ENCODE results near the gene SLC27A1.

DNA sequence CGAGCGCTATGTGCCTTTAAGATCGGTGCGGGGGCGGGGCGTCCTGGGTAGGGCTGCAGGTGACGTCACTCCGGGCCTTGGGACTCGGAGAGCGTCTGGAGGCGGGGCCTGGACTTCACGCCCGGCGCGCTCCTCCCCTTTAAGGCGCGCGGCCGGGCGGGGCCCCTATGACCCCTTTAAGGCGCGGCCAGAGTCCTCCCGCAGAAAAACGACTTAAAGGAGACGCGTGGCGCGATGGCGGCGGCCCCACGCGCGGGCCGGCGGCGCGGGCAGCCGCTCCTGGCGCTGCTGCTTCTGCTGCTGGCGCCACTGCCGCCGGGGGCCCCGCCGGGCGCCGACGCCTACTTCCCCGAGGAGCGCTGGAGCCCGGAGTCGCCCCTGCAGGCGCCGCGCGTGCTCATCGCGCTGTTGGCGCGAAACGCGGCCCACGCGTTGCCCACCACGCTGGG is 85.2 kb downstream of the SLC27A1 start, which contains the start of gene COLGALT1:
- TF ChIP-seq MXI1 (IDR thresholded peaks at IDR 0.05; ENCODE audit: low read depth, low read length), result no peak
- no peak for TF ChIP-seq NFE2L1 (tag; IDR thresholded peaks at IDR 0.05; ENCODE audit: borderline replicate concordance, low read depth)
- TF ChIP-seq NRF1 (conservative IDR thresholded peaks at IDR 0.05 in 1 of 2, IDR thresholded peaks at IDR 0.05 in 1 of 2), result no peak
- TF ChIP-seq EP300 (IDR thresholded peaks at IDR 0.05; ENCODE audit: low read length), result no peak
- no peak for TF ChIP-seq DPF2 (IDR thresholded peaks at IDR 0.05)
- TF ChIP-seq, protein P1, sequence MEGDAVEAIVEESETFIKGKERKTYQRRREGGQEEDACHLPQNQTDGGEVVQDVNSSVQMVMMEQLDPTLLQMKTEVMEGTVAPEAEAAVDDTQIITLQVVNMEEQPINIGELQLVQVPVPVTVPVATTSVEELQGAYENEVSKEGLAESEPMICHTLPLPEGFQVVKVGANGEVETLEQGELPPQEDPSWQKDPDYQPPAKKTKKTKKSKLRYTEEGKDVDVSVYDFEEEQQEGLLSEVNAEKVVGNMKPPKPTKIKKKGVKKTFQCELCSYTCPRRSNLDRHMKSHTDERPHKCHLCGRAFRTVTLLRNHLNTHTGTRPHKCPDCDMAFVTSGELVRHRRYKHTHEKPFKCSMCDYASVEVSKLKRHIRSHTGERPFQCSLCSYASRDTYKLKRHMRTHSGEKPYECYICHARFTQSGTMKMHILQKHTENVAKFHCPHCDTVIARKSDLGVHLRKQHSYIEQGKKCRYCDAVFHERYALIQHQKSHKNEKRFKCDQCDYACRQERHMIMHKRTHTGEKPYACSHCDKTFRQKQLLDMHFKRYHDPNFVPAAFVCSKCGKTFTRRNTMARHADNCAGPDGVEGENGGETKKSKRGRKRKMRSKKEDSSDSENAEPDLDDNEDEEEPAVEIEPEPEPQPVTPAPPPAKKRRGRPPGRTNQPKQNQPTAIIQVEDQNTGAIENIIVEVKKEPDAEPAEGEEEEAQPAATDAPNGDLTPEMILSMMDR (IDR thresholded peaks at IDR 0.05 in 2 of 3, conservative IDR thresholded peaks at IDR 0.05 in 1 of 3; ENCODE audit: insufficient read depth in 2 of 3, low read depth in 1 of 3, low read length in 3 of 3), result no peak
- TF ChIP-seq, protein P2, sequence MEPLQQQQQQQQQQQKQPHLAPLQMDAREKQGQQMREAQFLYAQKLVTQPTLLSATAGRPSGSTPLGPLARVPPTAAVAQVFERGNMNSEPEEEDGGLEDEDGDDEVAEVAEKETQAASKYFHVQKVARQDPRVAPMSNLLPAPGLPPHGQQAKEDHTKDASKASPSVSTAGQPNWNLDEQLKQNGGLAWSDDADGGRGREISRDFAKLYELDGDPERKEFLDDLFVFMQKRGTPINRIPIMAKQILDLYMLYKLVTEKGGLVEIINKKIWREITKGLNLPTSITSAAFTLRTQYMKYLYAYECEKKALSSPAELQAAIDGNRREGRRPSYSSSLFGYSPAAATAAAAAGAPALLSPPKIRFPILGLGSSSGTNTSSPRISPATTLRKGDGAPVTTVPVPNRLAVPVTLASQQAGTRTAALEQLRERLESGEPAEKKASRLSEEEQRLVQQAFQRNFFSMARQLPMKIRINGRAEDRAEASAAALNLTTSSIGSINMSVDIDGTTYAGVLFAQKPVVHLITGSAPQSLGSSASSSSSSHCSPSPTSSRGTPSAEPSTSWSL (CRISPR knock-in tag; IDR thresholded peaks at IDR 0.05; ENCODE audit: borderline replicate concordance), result no peak
- TF ChIP-seq, protein P3, sequence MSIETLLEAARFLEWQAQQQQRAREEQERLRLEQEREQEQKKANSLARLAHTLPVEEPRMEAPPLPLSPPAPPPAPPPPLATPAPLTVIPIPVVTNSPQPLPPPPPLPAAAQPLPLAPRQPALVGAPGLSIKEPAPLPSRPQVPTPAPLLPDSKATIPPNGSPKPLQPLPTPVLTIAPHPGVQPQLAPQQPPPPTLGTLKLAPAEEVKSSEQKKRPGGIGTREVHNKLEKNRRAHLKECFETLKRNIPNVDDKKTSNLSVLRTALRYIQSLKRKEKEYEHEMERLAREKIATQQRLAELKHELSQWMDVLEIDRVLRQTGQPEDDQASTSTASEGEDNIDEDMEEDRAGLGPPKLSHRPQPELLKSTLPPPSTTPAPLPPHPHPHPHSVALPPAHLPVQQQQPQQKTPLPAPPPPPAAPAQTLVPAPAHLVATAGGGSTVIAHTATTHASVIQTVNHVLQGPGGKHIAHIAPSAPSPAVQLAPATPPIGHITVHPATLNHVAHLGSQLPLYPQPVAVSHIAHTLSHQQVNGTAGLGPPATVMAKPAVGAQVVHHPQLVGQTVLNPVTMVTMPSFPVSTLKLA (conservative IDR thresholded peaks at IDR 0.05), result no peak
- peak; percentile 67 to 85 for TF ChIP-seq NONO (IDR thresholded peaks at IDR 0.05; ENCODE audit: low read depth in 2 of 2, low read length in 1 of 2)
- TF ChIP-seq, protein P4, sequence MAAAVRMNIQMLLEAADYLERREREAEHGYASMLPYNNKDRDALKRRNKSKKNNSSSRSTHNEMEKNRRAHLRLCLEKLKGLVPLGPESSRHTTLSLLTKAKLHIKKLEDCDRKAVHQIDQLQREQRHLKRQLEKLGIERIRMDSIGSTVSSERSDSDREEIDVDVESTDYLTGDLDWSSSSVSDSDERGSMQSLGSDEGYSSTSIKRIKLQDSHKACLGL (CRISPR knock-in tag; IDR thresholded peaks at IDR 0.05; ENCODE audit: borderline replicate concordance, poor library complexity, severe bottlenecking), result peak; percentile 69
- TF ChIP-seq SRF (CRISPR knock-in tag; IDR thresholded peaks at IDR 0.05), result peak in 1 of 2 experiments; percentile 65; a peak in 2 of 4 replicates
